ENCODE data around the gene CCDC192.
"Not testable (repeated sequence)": the region's sequence is repeated elsewhere in the genome, so short reads cannot be mapped to it uniquely, and the experiment has no call there.

CCDC192 gene

GRCh38 chr5:127776477-127776876 is 73.3 kb downstream of the CCDC192 start:
- no peaks in the 10 kb centered on the region for H3K79me1 ChIP-seq (replicated peaks; ENCODE audit: low read length, poor library complexity, severe bottlenecking)
- no peak overlapping the region for H2AFZ ChIP-seq (ENCODE audit: low read depth, low read length)
- no peak overlapping the region for H3K4ac ChIP-seq (ENCODE audit: low read depth in 1 of 2, low read length in 2 of 2)
- no peak overlapping the region for H4K91ac ChIP-seq (ENCODE audit: low read length)
- H3K4me1 ChIP-seq (ENCODE audit: control insufficient read depth, insufficient read depth, low read depth, low read length): no peaks in the 10 kb centered on the region
- no peak overlapping the region for H2AK5ac ChIP-seq (ENCODE audit: low read length, severe bottlenecking)
- no peaks in the 10 kb centered on the region for H3K36me3 ChIP-seq (ENCODE audit: control insufficient read depth in 1 of 2, insufficient read depth in 2 of 2, low read depth in 1 of 2, low read length in 2 of 2)
- no peak for DNase-seq
- no peak overlapping the region for H2BK12ac ChIP-seq (ENCODE audit: low read length in 2 of 2)
- no peaks in the 10 kb centered on the region for H3K27me3 ChIP-seq (ENCODE audit: control insufficient read depth in 1 of 2, insufficient read depth in 1 of 2, low read length in 2 of 2)
- no peak overlapping the region for H2BK120ac ChIP-seq (ENCODE audit: low read depth, low read length)
- H3K23ac ChIP-seq (ENCODE audit: low read length in 2 of 2): no peak overlapping the region
- H3K4me3 ChIP-seq (ENCODE audit: insufficient read depth in 1 of 2, low read depth in 1 of 2, low read length in 2 of 2): no peak overlapping the region
- H2BK5ac ChIP-seq (ENCODE audit: low read depth, low read length, poor library complexity, severe bottlenecking): no peak overlapping the region
- H3K9me3 ChIP-seq (ENCODE audit: control insufficient read depth, low read length): peaks cover 13% of the 10 kb centered on the region
- H3K4me2 ChIP-seq (ENCODE audit: low read length, poor library complexity, severe bottlenecking): no peak overlapping the region
- H3K9ac ChIP-seq (ENCODE audit: low read length): no peak overlapping the region
- no peak overlapping the region for H3K27ac ChIP-seq (ENCODE audit: low read length, poor library complexity, severe bottlenecking)
- over 99% methylated on average over 4 of the region's 4 CpGs for WGBS
- H4K8ac ChIP-seq (ENCODE audit: low read length): no peak overlapping the region
- no peak overlapping the region for H3K14ac ChIP-seq (ENCODE audit: low read length in 2 of 2)
- H2BK15ac ChIP-seq (ENCODE audit: low read depth, poor library complexity, severe bottlenecking): no peak overlapping the region
- H3K18ac ChIP-seq (ENCODE audit: low read depth in 1 of 2, low read length in 2 of 2): no peak overlapping the region

GRCh38 chr5:127777957-127778356 is 74.8 kb downstream of the CCDC192 start:
- Histone ChIP-seq H2AK5ac (ENCODE audit: low read length, severe bottlenecking) (no peak overlapping the region), H4K91ac (ENCODE audit: low read length) (no peak overlapping the region), H2AFZ (ENCODE audit: low read depth, low read length) (no peak overlapping the region), H2BK5ac (ENCODE audit: low read depth, low read length, poor library complexity, severe bottlenecking) (no peak overlapping the region), H3K23ac (ENCODE audit: low read length in 2 of 2) (no peak overlapping the region), H3K4me3 (ENCODE audit: insufficient read depth in 1 of 2, low read depth in 1 of 2, low read length in 2 of 2) (no peak overlapping the region), H3K14ac (ENCODE audit: low read length in 2 of 2) (no peak overlapping the region), H3K4ac (ENCODE audit: low read depth in 1 of 2, low read length in 2 of 2) (no peak overlapping the region), H2BK15ac (ENCODE audit: low read depth, poor library complexity, severe bottlenecking) (no peak overlapping the region), H3K36me3 (ENCODE audit: control insufficient read depth in 1 of 2, insufficient read depth in 2 of 2, low read depth in 1 of 2, low read length in 2 of 2) (no peaks in the 10 kb centered on the region), H3K18ac (ENCODE audit: low read depth in 1 of 2, low read length in 2 of 2) (no peak overlapping the region), H3K79me1 (replicated peaks; ENCODE audit: low read length, poor library complexity, severe bottlenecking) (no peaks in the 10 kb centered on the region), H2BK120ac (ENCODE audit: low read depth, low read length) (no peak overlapping the region), H2BK12ac (ENCODE audit: low read length in 2 of 2) (no peak overlapping the region), H3K4me1 (ENCODE audit: control insufficient read depth, insufficient read depth, low read depth, low read length) (no peaks in the 10 kb centered on the region), H3K27me3 (ENCODE audit: control insufficient read depth in 1 of 2, insufficient read depth in 1 of 2, low read length in 2 of 2) (no peaks in the 10 kb centered on the region), H3K4me2 (ENCODE audit: low read length, poor library complexity, severe bottlenecking) (no peak overlapping the region), H4K8ac (ENCODE audit: low read length) (no peak overlapping the region), H3K9ac (ENCODE audit: low read length) (no peak overlapping the region), H3K9me3 (ENCODE audit: control insufficient read depth, low read length) (peaks cover 13% of the 10 kb centered on the region), H3K27ac (ENCODE audit: low read length, poor library complexity, severe bottlenecking) (no peak overlapping the region)
- no peak for DNase-seq

- no CpG with 5 or more reads among the region's 2 CpGs for WGBS
- H3K9ac ChIP-seq (ENCODE audit: low read length); H3K4me1 ChIP-seq (ENCODE audit: control insufficient read depth, insufficient read depth, low read depth, low read length); DNase-seq; H3K79me1 ChIP-seq (replicated peaks; ENCODE audit: low read length, poor library complexity, severe bottlenecking); H4K8ac ChIP-seq (ENCODE audit: low read length); H3K23ac ChIP-seq (ENCODE audit: low read length in 2 of 2); H3K27me3 ChIP-seq (ENCODE audit: control insufficient read depth in 1 of 2, insufficient read depth in 1 of 2, low read length in 2 of 2); H2BK5ac ChIP-seq (ENCODE audit: low read depth, low read length, poor library complexity, severe bottlenecking); H3K27ac ChIP-seq (ENCODE audit: low read length, poor library complexity, severe bottlenecking); H4K91ac ChIP-seq (ENCODE audit: low read length); H3K4ac ChIP-seq (ENCODE audit: low read depth in 1 of 2, low read length in 2 of 2); H3K4me2 ChIP-seq (ENCODE audit: low read length, poor library complexity, severe bottlenecking); H3K36me3 ChIP-seq (ENCODE audit: control insufficient read depth in 1 of 2, insufficient read depth in 2 of 2, low read depth in 1 of 2, low read length in 2 of 2); H2BK120ac ChIP-seq (ENCODE audit: low read depth, low read length); H2AK5ac ChIP-seq (ENCODE audit: low read length, severe bottlenecking); H2AFZ ChIP-seq (ENCODE audit: low read depth, low read length); H3K4me3 ChIP-seq (ENCODE audit: insufficient read depth in 1 of 2, low read depth in 1 of 2, low read length in 2 of 2); H3K18ac ChIP-seq (ENCODE audit: low read depth in 1 of 2, low read length in 2 of 2); H3K14ac ChIP-seq (ENCODE audit: low read length in 2 of 2); H2BK12ac ChIP-seq (ENCODE audit: low read length in 2 of 2); H2BK15ac ChIP-seq (ENCODE audit: low read depth, poor library complexity, severe bottlenecking): not testable (repeated sequence)
- H3K9me3 ChIP-seq (ENCODE audit: control insufficient read depth, low read length): peaks cover 14% of the 10 kb centered on the region
Measured at GRCh38 chr5:127782450-127782849, 79.3 kb downstream of the CCDC192 start.

DNA sequence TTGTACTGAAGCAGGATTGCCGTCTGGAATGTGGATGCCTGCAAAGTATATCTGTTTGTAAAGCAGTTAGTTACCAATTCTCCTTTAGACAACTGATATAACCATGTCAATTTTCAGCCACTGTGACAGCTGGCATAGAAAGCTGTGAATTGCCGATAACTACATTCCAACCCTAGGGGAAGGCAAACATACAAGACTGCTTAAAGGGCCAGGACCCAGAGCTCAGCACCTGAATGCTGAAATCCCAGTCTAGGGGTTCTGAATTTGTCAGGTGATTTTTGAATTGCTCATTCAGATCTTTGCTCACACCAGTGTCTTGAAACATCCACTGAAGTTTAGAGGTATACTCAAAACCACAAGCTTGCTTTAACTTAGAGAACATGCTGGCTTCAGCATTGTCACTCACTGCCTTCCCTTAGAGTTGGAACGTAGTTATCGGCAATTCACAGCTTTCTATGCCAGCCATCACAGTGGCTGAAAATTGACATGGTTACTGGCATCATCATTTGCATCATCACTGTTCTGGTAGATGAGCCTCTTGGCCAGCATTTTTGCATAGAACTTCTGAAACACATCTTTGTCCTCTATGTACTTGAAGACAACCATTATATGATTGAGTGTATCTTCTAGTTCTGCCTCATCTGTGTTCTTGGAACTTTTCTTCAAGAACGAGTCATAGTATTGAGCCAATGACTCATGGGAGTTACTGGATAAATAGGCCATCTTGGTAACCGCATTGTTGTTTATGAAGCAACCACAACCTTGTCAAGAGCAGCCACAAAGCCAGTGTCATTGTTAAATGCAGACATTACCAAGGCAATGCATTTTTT is 82.1 kb downstream of the CCDC192 start:
- Histone ChIP-seq H3K18ac (ENCODE audit: low read depth in 1 of 2, low read length in 2 of 2) (peak overlapping the region in 1 of 2 experiments; percentile 59), H3K4me3 (ENCODE audit: insufficient read depth in 1 of 2, low read depth in 1 of 2, low read length in 2 of 2) (no peak overlapping the region), H3K23ac (ENCODE audit: low read length in 2 of 2) (no peak overlapping the region), H4K91ac (ENCODE audit: low read length) (no peak overlapping the region), H3K4me2 (ENCODE audit: low read length, poor library complexity, severe bottlenecking) (no peak overlapping the region), H3K27ac (ENCODE audit: low read length, poor library complexity, severe bottlenecking) (no peak overlapping the region), H3K4me1 (ENCODE audit: control insufficient read depth, insufficient read depth, low read depth, low read length) (no peaks in the 10 kb centered on the region), H2AFZ (ENCODE audit: low read depth, low read length) (no peak overlapping the region), H3K14ac (ENCODE audit: low read length in 2 of 2) (no peak overlapping the region), H2BK5ac (ENCODE audit: low read depth, low read length, poor library complexity, severe bottlenecking) (no peak overlapping the region), H2BK15ac (ENCODE audit: low read depth, poor library complexity, severe bottlenecking) (no peak overlapping the region), H2BK120ac (ENCODE audit: low read depth, low read length) (no peak overlapping the region), H3K9ac (ENCODE audit: low read length) (no peak overlapping the region), H2AK5ac (ENCODE audit: low read length, severe bottlenecking) (no peak overlapping the region), H3K27me3 (ENCODE audit: control insufficient read depth in 1 of 2, insufficient read depth in 1 of 2, low read length in 2 of 2) (no peaks in the 10 kb centered on the region), H3K79me1 (replicated peaks; ENCODE audit: low read length, poor library complexity, severe bottlenecking) (no peaks in the 10 kb centered on the region), H2BK12ac (ENCODE audit: low read length in 2 of 2) (peak overlapping the region in 1 of 2 experiments; percentile 63), H4K8ac (ENCODE audit: low read length) (no peak overlapping the region), H3K9me3 (ENCODE audit: control insufficient read depth, low read length) (peaks cover 6% of the 10 kb centered on the region), H3K36me3 (ENCODE audit: control insufficient read depth in 1 of 2, insufficient read depth in 2 of 2, low read depth in 1 of 2, low read length in 2 of 2) (no peaks in the 10 kb centered on the region), H3K4ac (ENCODE audit: low read depth in 1 of 2, low read length in 2 of 2) (no peak overlapping the region)
- 57% methylated on average over 5 of the region's 6 CpGs for WGBS
- DNase-seq: peak; percentile 95

Measured in mesenchymal stem cell (in vitro differentiated cells and primary cell).